Subcutaneous abdominal adipose tissue (tissue), 5 donors: ENCODE measurements around the gene CBX7.

Source experiments
- H3K27ac ChIP-seq: one replicate; pipeline ENCODE4 v1.7.0; 2013; ENCODE audit warnings: low read depth, mild to moderate bottlenecking, inconsistent platforms, low read length, moderate library complexity
- H3K27me3 ChIP-seq, 5 donors: one replicate each; pipeline ENCODE4 v1.7.0; 2013; ENCODE audit warnings: low read length in 5 of 5, inconsistent platforms in 1 of 5; ENCODE audit not compliant: control insufficient read depth in 5 of 5, insufficient read depth in 4 of 5
- H3K36me3 ChIP-seq, 5 donors: one replicate each; pipeline ENCODE4 v1.7.0; 2013; ENCODE audit warnings: low read length in 5 of 5; ENCODE audit not compliant: control insufficient read depth in 5 of 5, insufficient read depth in 5 of 5
- H3K4me1 ChIP-seq, 5 donors: one replicate each; pipeline ENCODE4 v1.7.0; 2013; ENCODE audit warnings: low read length in 5 of 5, mild to moderate bottlenecking in 3 of 5, moderate library complexity in 1 of 5; ENCODE audit not compliant: control insufficient read depth in 5 of 5, insufficient read depth in 5 of 5
- H3K4me3 ChIP-seq, 5 donors: one replicate each; pipeline ENCODE4 v1.7.0; 2013; ENCODE audit warnings: low read length in 5 of 5, low read depth in 1 of 5
- H3K9ac ChIP-seq, 5 donors: one replicate each; pipeline ENCODE4 v1.7.0; 2013; ENCODE audit warnings: low read length in 5 of 5, mild to moderate bottlenecking in 4 of 5, moderate library complexity in 3 of 5
- H3K9me3 ChIP-seq, 5 donors: one replicate each; pipeline ENCODE4 v1.7.0; 2013; ENCODE audit warnings: low read length in 5 of 5; ENCODE audit not compliant: control insufficient read depth in 5 of 5
- donor health status: healthy.
- donor health status: healthy.
- donor health status: healthy.
- donor health status: healthy.
- donor health status: healthy.

The CBX7 gene

DNA sequence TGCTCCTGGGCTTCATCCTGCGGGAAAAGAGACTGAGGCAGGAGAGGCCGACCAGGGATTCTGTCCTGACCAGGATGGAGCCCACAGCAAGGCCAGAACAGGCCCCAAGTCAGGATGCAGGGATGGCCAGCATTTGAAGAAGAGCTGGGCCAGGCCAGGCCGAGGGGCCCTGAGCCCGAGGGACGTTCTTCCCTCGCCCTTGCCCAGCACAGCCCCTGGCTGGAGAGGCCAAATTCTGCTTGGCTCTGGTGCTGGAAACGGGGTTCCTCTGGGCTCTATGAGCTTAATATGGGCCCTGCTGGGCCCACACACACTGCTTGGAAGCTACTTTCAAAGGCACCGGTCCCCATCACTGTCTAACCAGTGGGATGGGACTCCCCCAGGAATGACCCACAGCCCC is 67.8 kb downstream of the CBX7 start:
- no peak overlapping the region for H3K4me3 ChIP-seq
- peaks cover 0 to 23% (median 4%) of the 10 kb centered on the region in 5 donors for H3K36me3 ChIP-seq
- peaks cover 0 to 3% (median 0%) of the 10 kb centered on the region in 5 donors for H3K4me1 ChIP-seq
- H3K27me3 ChIP-seq: peaks cover 0 to 12% (median 4%) of the 10 kb centered on the region in 5 donors
- H3K27ac ChIP-seq: no peak overlapping the region
- no peaks in the 10 kb centered on the region for H3K9me3 ChIP-seq
- no peak overlapping the region for H3K9ac ChIP-seq

DNA sequence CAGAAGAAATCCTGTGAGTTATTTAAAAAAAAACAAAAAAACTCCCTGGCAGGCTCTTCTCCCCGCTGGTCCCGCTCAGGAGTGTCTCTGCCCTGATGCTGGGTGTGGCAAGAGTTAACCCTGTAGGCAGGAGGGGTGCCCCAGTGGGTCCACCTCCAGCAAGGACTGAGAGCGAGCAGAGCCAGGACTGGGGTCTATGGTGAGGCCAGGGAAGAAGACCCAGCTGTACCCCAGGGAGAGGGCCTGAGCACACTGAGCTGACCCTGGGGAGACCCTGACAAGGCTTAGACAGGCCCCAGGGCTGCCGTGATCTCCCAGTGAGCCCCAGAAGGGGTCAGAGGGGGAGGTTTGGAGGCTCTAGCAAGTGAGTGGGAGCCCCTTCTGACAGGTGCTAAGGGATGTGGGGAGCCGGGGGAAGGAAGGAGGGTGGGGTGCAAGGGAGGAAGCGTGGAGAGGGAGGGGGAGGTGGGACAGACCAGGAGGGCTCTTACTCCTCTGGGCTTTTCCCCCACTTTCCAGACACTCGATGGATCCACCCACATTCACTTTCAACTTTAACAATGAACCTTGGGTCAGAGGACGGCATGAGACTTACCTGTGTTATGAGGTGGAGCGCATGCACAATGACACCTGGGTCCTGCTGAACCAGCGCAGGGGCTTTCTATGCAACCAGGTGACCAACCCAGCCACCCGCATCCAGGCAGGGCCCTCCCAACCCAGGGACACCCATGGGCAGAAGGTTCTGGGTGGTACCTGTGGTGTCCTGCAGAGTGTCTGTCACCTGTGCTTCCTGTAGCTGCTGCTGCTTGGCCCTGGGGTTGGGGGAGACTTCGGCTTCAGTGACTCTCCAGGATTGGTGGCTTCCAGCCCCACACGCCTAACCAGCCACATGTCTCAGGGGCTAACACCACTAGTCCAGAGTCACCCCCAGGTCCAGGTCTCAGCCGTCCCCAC is 69.0 kb downstream of the CBX7 start:
- peaks cover 0 to 3% (median 0%) of the 10 kb centered on the region in 5 donors for H3K4me1 ChIP-seq
- H3K4me3 ChIP-seq: no peak overlapping the region
- no peak overlapping the region for H3K27ac ChIP-seq
- peaks cover 0 to 23% (median 4%) of the 10 kb centered on the region in 5 donors for H3K36me3 ChIP-seq
- no peaks in the 10 kb centered on the region for H3K9me3 ChIP-seq
- H3K9ac ChIP-seq: no peak overlapping the region
- peaks cover 0 to 7% (median 3%) of the 10 kb centered on the region in 5 donors for H3K27me3 ChIP-seq

DNA sequence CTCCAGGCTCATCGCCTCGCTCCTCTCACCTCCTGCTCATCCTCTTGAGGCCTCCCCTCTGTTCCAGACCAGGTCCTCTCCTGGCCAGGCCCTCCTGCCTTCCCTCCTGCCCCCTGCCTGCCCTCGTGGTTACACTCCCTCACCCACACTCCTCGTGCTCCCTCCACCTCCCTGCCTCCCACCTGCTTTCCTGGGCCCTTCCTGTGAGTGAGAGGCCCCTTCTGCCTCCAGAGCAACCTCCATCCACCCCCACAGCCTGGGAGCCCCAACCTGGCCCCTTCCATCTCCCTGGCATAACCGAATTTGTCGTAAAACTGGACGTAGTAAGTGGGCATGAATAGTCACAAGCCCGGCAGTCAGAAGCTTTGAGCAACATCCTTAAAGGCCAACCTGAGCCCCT is 70.9 kb downstream of the CBX7 start:
- peaks cover 0 to 5% (median 3%) of the 10 kb centered on the region in 5 donors for H3K27me3 ChIP-seq
- no peak overlapping the region for H3K4me3 ChIP-seq
- H3K27ac ChIP-seq: no peak overlapping the region
- peaks cover 0 to 9% (median 6%) of the 10 kb centered on the region in 5 donors for H3K4me1 ChIP-seq
- H3K9me3 ChIP-seq: no peaks in the 10 kb centered on the region
- H3K36me3 ChIP-seq: peaks cover 0 to 23% (median 4%) of the 10 kb centered on the region in 5 donors
- H3K9ac ChIP-seq: no peak overlapping the region

DNA sequence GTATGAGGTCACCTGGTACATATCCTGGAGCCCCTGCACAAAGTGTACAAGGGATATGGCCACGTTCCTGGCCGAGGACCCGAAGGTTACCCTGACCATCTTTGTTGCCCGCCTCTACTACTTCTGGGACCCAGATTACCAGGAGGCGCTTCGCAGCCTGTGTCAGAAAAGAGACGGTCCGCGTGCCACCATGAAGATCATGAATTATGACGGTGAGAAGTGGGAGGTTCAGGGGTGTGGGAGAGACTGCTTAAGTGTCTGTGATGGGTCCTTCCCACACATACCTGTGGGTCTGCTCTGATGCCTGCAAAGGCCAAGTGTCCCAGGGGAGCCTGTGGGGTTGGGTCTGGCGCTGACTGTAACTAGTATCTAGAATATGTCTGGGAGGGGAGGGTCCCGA is 71.5 kb downstream of the CBX7 start:
- peaks cover 0 to 23% (median 4%) of the 10 kb centered on the region in 5 donors for H3K36me3 ChIP-seq
- H3K9me3 ChIP-seq: no peaks in the 10 kb centered on the region
- no peak overlapping the region for H3K27ac ChIP-seq

More for the DNA sequence above, 71.5 kb downstream of the CBX7 start:
- peaks cover 0 to 5% (median 3%) of the 10 kb centered on the region in 5 donors for H3K27me3 ChIP-seq
- H3K9ac ChIP-seq: no peak overlapping the region
- H3K4me1 ChIP-seq: peaks cover 0 to 14% (median 6%) of the 10 kb centered on the region in 5 donors
- H3K4me3 ChIP-seq: no peak overlapping the region
